ENCODE results near the gene RHBDF2.

The RHBDF2 gene

DNA sequence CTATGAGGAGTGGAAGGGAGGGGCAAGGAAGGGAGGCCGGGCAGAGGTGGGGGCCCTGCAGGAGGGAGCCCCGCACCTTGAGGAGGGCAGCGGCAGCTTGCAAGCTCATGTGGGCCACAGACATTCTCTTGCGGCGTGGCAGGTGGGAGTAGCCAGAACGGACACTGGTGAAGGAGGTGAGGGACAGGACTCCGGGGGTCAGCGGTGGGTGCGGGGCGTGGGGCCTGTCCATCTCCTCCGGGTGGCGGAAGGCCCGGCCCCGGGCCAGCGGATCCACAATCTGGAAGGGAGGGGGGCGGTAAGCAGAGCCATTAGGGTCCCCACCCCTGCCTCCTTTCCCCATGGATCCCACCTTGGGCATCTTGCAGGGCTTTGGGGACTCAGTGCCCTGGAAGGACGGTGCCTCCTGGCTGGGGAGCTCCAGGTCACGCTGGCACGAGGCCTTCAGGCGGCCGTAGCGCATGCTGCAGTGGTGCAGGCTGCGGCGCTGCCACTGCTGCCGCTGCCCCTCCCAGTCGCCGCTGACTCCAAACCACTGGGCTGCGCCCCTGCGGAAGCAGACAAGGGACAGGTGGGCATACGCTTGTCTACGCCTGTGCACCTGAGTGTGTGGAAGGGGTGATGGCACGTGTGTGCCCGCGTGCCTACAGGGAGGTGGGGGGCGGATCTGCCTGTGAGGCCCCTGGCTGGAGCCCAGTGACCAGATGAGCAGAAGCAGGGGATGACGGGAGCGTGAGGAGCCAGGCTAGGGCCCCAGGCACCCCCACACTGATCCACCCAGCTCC is 22.3 kb downstream of the RHBDF2 start:
- no peak for DNase-seq (ENCODE audit: low read depth)

DNA sequence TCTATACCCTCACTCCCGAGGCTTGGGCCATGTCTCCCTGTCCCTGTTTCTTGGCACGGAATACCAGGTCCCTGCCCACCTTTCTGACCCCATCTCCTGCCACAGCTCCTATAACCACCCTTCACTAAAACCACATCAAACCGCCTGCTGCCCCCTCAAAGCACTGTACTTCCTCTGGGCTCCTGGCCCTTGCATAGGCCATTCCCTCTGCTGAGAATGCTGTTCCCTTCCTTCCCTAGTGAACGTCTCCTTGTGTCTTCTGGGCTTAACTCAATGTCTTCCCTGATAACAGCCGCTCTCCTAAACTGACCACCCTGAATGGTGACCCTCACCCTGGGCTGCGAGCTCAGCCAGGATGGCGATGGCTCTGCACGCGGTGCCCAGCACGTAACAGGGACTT is 23.1 kb downstream of the RHBDF2 start:
- DNase-seq (ENCODE audit: low read depth): no peak

DNA sequence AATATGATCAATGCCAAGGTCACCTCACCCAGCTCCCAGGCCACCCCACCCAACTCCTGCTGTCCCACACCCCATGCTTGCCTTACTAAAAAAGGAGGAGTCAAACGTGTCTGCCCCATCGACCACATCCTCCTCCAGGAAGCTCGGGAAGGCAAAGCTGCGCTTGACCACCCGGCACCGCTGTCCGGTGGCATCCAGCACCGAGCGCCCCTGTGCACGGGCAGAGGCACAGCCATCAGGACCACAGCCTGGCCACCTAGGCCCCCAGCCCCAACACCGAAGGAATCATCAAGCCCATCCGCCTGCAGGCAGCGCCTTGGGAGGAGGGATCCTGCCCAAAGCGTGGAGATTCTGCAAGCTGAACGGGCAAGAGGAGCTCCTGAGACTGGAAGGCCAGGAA is 23.6 kb downstream of the RHBDF2 start:
- DNase-seq (ENCODE audit: low read depth): no peak

DNA sequence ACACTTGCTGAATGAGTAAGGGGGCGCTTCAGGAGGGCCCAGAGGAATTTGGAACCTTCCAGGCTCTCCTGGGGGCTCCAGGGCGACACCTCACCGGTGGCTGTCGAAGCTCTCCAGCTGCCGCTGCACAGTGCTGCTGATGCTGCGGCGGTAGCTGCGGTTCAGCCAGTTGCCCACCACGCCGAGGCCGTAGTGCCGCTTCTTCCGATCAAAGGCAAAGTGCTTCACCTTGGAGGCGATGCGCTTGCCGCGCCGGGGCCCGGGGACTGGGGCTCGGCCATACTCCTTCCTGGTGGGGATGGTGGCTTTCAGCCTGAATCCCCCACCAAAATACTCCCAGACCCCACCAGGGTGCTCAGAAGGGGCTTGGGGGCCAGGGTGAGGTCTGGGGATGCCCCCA is 24.5 kb downstream of the RHBDF2 start:
- DNase-seq (ENCODE audit: low read depth): no peak

DNA sequence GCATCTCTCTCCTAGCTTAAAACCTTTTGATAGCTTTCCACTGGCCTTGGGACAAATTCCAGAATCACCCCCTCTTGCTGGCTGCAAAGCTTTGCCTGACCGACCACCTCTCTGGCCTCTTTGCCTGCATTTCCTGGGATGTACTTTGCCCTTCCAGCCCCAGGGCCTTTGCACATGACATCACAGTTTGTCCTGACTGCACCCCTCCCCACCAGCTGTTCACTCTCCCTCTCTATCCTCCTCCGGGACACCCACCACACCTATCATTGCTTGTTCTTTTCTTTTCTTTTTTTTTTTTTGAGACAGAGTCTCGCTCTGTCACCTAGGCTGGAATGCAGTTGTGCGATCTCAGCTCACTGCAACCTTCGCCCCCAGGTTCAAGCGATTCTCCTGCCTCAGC is 25.9 kb downstream of the RHBDF2 start:
- no peak for DNase-seq (ENCODE audit: low read depth)

DNA sequence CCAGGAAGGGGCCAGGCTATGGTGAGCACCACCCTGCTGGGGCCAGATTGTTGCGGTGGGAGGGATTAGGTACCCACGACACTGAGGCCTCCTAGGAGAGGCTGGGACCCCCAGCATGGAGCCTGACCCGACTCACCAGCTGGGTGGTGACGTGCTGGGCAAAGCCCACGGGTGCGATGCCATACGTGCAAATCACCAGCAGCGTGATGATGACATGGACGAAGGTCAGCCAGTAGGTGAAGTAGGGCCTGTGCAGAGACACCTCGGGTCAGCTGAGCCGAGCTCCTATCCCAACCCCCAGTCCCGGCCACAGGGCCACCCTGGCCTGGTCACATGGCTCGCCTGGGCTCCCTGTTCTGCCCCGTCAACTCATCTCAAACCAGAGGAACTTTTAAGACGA is 26.3 kb downstream of the RHBDF2 start:
- DNase-seq (ENCODE audit: low read depth): no peak

DNA sequence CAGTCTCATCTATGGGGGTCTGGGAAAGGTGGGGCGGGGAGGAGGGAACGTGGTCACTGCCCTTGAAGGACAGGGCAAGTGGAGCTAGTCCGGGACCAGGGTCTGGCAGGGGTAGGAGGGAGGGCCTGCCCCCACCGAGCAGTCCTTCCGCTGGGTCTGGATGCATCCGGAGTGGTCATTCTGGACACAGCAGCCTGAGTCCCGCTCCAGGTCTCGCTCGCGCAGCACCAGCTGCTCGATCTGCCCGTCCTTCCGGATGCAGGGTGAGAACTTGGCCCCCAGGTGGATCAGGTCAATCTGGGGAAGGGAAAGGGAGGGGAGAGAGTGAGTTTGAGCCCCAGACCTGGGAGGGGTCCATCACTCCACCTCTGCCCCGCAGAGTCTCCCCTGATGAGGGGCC is 27.0 kb downstream of the RHBDF2 start:
- DNase-seq (ENCODE audit: low read depth): no peak

DNA sequence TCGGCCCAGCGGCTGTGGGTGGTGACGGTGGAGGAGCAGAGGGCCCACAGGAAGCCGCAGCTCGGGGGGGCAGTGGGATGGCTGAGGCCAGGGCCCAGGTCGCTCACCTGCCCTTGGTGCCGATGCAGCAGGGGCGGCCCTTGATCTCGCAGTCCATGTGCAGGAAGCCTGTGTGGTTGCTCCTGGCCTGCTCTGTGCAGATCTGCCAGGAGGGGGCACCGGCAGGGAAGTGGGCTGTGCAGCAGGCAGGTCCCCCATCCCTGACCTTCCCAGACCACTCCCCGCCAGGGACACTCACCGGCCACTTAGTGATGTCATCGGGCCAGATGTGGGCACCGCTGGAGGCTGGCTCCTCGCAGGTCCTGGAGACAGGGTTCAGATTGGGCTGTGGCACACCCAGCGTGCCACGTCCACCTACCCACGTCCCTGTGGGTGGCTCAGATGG is 27.7 kb downstream of the RHBDF2 start:
- DNase-seq (ENCODE audit: low read depth): no peak

DNA sequence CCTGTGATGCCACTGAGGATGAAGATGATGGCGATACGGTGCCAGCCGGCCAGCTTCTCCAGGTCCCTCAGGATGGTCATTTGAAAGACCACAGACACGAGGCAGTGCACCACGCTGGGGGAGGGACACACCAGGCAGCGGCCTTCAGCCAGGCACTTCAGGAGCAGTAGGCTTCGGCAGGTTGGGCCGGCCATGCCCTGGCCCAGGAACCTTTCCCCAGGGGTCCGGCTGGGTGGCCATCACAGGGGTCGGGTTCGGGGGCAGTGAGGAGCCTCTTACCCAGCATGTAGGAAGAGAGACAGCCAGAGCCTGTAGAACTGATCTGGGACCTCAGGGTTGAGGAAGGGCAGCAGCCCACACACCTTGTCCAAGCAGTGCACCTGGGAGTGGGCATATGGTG is 28.5 kb downstream of the RHBDF2 start:
- no peak for DNase-seq (ENCODE audit: low read depth)

DNA sequence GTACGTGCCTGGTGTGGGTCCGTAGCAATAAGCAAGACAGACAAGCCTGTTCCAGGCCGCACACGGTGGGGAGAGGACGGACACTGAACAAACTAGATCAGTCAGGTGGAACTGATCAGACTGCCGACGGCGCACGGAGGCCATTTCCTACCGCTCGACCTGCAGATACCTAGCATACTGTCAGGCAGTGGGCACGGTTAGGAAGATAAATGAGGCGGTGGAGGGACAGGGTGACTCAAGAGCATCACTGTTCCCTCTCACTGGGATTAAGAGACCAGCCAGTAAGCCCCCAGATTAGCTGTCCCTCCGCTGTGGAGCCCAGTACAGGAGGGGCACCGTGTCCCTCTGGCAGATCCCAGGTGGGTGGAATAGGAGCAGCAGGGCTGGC is 29.0 kb downstream of the RHBDF2 start:
- DNase-seq (ENCODE audit: low read depth): no peak

DNA sequence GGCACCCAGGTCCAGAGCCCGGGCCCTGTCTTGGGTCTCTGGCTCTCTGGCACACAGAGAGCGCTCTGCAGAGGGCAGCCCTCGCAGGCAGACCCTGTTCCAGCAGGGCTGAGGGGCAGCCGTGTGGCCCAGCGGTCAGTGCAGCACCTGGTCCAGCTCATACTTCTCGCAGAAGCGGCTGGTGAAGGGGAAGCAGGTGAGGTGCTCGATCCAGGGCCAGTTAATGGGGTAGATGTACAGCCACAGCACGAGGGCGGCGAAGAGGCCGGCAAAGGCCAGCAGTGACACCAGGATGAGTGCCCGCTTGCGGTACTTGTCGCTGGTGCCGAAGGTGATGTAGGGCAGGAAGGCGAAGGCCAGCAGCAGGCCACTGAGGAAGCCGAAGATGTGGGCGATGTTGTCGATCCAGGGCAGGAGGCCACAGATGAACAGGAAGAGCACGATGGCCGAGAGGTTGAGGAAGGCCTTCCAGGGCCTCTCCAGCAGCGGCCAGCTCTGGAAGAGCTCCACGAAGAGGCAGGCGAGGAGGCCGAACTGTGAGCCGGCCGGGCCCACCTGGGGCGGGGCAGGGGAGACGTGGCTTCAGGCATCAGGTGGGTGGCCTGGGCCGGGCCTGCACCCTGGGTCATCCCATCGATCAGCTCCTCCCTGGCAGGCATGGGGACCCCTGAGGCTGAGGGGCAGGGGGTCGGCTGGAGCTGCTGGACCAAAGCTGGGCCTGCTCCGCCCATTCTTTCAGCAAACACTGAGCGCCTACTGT is 29.5 kb downstream of the RHBDF2 start:
- no peak for DNase-seq (ENCODE audit: low read depth)

DNA sequence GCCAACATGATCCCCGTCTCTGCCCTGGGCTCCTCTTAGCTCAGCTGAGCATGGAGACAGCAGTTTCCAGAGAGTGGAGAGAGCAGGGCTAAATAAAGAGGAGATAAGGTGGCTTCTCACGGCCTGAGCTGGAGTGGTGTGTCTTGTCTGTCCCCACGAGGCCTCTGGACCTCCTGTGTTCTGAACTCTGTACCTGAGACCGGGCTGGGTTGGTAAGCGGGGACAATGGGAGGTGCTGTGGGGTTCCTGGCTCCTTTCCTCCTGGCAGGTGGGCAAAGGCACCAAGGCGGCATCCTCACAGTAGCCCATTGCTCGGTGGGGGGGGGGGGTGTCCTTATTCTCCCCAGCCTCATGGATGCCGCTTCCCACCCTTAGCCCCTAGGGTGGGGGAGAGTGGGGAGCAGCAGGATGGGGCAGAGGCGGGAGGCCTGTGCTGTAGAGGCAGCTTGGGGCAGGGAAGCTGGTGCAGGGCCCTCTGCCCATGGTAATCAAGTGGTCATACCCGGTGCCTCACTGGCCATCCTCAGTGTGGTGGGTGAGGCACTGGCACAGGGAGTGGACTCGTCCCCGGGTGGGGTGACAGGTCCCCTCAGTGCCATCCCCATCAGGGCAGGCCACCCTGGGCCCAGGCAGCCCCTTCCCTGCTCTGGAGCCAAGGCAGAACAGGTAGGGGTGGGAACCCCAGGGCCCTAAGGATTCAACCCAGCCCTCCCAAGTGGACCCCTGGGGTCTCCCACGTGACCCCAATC is 31.1 kb downstream of the RHBDF2 start:
- no peak for DNase-seq (ENCODE audit: low read depth)

DNA sequence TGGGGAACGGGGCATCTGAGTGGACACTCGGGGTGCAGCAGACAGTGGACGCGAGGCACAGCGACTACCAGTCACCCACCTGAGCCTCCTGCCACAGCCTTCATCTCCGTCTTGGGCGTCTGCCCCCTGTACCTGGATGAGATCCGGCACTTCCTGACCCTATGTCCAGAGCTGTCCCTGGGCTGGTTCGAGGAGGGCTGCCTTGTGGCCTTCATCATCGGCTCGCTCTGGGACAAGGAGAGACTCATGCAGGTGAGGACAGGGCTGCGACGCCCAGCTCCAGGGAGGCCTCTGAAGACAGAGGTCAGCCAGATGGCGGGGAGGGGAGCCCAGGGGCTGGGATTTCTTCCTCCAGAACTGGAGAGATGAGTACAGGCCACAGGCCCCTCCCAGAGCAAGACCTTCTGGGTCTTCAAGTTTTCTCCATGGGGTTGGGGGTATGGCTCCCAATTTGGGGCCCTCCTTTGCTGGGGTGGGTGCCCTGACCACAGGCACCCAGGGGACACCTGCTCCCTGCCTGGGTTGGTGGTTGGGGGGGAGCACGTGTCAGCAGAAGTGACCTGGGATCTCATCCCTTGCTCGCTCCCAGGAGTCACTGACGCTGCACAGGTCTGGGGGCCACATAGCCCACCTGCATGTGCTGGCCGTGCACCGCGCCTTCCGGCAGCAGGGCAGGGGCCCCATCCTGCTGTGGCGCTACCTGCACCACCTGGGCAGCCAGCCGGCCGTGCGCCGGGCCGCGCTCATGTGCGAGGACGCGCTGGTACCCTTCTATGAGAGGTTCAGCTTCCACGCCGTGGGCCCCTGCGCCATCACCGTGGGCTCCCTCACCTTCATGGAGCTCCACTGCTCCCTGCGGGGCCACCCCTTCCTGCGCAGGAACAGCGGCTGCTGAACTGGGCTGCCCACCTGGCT is 31.9 kb downstream of the RHBDF2 start:
- DNase-seq (ENCODE audit: low read depth): no peak

DNA sequence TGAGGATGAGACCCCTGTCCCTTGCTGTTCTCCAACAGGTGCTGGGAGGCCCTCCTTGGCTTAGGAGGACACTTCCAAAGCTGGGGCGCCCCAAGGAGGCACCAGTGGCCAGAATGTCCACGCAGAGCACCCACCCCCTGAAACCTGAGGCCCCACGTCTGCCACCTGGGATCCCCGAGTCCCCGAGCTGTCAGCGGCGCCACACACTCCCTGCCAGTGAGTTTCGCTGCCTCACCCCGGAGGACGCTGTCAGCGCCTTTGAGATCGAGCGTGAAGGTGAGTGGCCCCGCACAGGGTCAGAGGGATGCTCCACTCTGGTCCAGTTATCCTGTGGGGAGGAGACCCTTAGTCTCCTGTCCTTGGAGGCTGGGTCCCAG is 32.6 kb downstream of the RHBDF2 start:
- no peak for DNase-seq (ENCODE audit: low read depth)

DNA sequence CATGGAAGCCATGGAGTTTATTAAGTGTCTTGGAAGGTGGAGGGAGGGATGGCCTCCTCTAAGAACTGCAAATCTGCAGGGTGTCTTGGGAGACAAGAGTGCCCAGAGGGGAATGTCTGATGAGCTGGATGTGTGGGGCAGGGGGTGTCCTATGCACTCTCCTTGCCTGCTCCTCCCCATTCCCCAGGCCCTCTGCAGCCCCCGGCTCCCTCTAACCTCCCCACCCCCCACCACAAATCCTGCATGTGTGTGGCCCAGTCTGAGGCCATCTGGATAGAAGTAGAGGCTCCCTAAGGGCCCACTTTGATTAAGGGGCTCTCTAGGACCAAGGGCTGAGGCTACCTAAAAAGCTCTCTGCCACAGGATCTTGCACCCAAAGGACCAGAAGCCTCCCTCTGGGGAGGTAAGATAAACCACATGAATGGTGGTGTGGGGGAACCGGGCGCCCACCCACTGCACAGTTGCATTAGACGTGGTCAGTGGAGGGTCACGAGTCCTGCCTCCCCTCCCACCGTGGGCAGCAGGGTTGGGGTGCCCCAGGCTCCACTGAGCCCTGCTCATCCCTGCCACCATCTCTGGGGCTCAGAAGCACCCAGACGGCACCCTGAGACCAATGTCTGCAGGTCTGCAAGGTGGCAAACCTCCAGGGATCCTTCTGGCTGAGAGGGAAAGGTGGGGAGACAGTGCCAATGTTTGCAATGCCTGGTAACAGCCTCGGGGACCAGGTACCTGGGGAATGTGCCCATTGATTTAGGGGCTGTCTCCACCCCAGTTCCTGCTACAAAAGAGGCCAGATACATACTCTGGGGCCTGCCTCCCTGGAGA is 33.2 kb downstream of the RHBDF2 start:
- DNase-seq (ENCODE audit: low read depth): no peak

DNA sequence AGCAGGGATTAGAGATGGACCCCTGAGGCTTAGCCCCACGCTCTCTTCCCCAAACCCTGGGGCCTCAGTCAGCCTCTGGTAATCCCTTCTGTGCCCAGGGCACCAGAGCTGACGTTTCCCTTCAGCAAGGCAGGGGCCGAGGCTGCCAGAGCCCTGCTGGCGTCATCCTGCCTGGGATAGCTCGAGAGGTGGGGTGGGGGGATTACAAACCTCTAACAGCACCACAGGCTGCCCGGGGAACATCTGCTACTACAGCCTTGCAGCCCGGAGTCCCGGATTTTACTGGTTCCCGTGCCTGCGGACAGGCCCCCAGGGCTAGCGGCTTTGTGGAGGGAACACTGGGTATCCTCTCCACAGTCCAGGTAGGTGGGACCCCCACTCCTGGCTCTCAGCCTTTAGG is 33.9 kb downstream of the RHBDF2 start, which contains the start of gene AANAT:
AANAT (plus strand) TSS at position 238 of the 400 bp plus-strand sequence. CDS start 1,144 bp downstream, outside the sequence.
- DNase-seq (ENCODE audit: low read depth): no peak

DNA sequence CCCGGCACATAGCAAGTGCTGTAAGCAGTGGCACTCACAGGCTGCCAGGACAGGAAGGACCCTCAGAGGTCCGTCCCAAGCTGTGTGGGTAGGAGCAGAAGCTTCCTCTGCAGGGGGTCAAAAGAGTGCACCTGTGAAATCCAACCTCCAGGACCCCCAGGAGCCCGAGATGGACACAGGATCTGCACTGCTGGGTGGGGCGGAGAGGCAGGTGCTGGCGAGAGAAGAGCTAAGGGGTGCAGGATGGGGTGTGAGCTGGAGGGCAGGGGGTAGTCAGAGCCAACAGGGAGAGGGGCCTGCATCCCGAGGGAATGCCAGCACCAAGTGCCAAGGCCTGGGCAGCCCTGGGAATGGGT is 34.5 kb downstream of the RHBDF2 start:
- no peak for DNase-seq (ENCODE audit: low read depth)

DNA sequence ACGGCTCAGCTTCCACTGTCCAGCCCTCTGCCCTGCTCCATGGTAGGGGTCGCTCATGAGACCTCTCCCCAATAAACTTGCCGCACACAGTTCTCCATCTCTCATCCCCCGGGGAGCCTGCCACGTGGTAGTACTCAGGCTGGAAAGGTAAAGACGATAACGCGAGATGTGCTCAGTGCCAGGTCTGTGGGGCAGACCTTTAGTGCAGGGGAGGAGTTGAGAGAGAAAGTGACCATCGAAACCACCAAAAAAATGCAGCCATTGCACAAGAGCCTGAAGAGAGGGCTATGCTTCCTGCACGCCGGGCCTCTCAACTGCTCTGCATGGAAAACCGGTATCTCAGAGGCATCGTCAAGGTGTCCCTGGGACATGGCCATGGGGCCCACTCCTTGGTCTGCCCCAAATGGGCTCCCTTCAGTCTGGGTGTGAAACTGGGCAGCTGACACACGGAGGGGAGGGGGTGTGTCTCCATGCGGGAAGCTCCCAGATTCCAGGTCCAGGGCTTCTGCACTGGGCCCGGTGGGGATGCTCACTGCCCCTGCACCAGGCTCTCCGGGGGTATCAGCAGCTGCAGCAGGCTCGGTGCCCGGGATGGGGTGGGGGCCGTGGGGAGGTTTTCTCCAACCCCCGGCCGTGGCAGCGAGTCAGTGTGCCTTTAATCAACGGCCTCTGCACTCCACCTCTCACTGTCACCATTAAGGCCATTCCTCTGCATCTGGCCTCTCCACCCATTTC is 38.5 kb downstream of the RHBDF2 start:
- DNase-seq (ENCODE audit: low read depth): no peak

DNA sequence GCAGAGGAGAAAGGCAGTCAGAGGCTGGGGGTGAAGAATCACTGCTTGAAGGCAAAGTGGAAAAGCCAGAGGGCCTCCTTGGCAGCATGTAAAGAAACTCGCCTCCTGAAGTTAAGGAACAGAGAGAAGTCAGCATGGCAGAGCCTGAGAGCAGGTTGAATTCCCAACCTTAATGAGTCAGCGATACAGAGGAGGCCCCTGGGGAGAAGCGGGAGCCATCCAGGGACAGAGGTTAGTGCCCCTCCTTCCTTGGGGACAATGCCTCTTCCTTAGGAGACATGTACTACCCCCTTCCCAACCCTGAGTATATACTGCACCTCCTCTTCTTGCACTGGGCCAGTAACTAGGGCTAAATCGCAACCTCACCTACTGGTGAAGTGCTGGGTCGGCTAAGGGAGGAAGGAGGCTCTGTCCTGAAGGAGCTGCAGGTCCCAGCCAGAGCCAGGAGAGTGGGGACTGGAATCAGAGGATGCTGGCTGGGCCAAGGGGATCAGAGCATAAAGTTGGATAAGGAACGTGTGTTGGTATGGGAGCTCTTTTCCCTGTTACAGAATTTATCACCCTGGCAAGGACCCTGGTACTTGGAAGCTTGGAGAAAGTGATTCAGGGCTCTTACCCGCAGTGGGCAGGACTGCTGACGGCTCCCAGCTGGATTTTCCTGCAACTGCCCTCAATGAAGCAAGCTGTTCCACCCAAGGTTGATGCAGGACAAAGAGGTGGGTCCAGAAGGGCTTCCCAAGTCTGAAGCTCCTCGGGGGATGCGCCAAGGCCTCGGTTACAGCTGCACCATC is 39.3 kb downstream of the RHBDF2 start:
- DNase-seq (ENCODE audit: low read depth): no peak

Measured in stimulated activated CD8-positive, alpha-beta memory T cell treated with anti-CD3 and anti-CD28 coated beads, Interleukin-12 subunit alpha, Interleukin-12 subunit beta, amount 100 ng/mL, for 1 hour (primary cell).